Panc1 (cell line): ENCODE measurements around the gene HSFY1.
"Not testable (repeated sequence)": the region's sequence is repeated elsewhere in the genome, so short reads cannot be mapped to it uniquely, and the experiment has no call there.

Experiments used
- POLR2AphosphoS5 ChIP-seq: IDR thresholded peaks from 2 replicates; pipeline ENCODE4 v1.6.1; 2012; ENCODE audit warnings: mild to moderate bottlenecking, low read depth, low read length, moderate library complexity
- TF ChIP-seq, protein P1 (sequence below): fragments of 450-650 bp; IDR thresholded peaks from 2 replicates; pipeline ENCODE4 v1.5.1; 2017; ENCODE audit warnings: mild to moderate bottlenecking

DNA sequence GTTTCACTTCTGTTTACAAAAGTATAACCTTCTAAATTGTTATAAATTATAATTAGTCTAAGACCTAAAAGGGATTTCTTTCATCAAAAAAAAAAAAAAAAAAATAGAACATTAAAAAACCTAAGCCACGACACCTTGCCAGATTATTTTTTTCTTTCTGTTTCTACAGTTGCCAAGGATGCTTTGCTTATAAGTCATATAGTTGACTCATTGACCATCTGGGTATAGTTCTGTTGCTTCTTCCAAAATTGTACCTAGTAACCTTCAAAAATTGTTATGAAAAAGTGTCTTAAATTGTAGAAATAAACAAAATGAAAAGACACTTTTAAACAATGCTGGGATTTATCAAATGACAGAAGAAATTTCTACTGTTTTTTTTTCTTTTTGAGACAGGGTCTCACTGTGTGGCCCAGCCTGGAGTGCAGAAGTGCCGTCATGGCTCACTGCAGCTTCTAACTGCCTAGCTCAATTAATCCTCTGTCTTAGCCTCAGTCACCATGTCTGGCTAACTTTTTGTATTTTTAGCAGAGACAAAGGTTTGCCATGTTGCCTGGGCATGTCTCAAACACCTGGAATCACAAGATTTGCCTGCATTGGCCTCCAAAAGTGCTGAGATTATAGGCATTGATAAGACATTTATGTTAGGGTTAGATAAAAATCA is 15.4 kb upstream of the HSFY1 start:
- TF ChIP-seq, protein P1, sequence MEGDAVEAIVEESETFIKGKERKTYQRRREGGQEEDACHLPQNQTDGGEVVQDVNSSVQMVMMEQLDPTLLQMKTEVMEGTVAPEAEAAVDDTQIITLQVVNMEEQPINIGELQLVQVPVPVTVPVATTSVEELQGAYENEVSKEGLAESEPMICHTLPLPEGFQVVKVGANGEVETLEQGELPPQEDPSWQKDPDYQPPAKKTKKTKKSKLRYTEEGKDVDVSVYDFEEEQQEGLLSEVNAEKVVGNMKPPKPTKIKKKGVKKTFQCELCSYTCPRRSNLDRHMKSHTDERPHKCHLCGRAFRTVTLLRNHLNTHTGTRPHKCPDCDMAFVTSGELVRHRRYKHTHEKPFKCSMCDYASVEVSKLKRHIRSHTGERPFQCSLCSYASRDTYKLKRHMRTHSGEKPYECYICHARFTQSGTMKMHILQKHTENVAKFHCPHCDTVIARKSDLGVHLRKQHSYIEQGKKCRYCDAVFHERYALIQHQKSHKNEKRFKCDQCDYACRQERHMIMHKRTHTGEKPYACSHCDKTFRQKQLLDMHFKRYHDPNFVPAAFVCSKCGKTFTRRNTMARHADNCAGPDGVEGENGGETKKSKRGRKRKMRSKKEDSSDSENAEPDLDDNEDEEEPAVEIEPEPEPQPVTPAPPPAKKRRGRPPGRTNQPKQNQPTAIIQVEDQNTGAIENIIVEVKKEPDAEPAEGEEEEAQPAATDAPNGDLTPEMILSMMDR = not testable (repeated sequence)
- TF ChIP-seq POLR2AphosphoS5 = not testable (repeated sequence)
